HepG2 (cell line): ENCODE measurements around the gene TRUB1.

ENCODE experiments used
- EP300 ChIP-seq, 3 experiments: sonication (generic) in 1 of 3; formaldehyde crosslinking in 1 of 3; IDR thresholded peaks; 2 replicates each; pipeline versions ENCODE4 v1.5.1 to v1.6.1; 2011 to 2020; ENCODE audit warnings: low read depth in 2 of 3, low read length in 2 of 3, borderline replicate concordance in 1 of 3, improper control_type of control experiment in 1 of 3, mild to moderate bottlenecking in 1 of 3, missing genetic modification reagents in 1 of 3, moderate library complexity in 1 of 3
- HDAC6 ChIP-seq: fragments of 200-600 bp; sonication (generic); IDR thresholded peaks from 2 replicates; pipeline ENCODE4 v1.7.0; 2017; ENCODE audit warnings: mild to moderate bottlenecking, antibody characterized with exemption, low read length, low read depth
- POLR2A ChIP-seq, 2 experiments: IDR thresholded peaks; 2 replicates each; pipeline ENCODE4 v1.6.1; 2011; ENCODE audit warnings: low read depth in 2 of 2, low read length in 2 of 2, mild to moderate bottlenecking in 1 of 2, moderate library complexity in 1 of 2; ENCODE audit not compliant: insufficient read depth in 1 of 2
- RAD51 ChIP-seq: fragments of 450-650 bp; IDR thresholded peaks from 2 replicates; pipeline ENCODE4 v1.6.1; 2016; ENCODE audit warnings: borderline replicate concordance

DNA sequence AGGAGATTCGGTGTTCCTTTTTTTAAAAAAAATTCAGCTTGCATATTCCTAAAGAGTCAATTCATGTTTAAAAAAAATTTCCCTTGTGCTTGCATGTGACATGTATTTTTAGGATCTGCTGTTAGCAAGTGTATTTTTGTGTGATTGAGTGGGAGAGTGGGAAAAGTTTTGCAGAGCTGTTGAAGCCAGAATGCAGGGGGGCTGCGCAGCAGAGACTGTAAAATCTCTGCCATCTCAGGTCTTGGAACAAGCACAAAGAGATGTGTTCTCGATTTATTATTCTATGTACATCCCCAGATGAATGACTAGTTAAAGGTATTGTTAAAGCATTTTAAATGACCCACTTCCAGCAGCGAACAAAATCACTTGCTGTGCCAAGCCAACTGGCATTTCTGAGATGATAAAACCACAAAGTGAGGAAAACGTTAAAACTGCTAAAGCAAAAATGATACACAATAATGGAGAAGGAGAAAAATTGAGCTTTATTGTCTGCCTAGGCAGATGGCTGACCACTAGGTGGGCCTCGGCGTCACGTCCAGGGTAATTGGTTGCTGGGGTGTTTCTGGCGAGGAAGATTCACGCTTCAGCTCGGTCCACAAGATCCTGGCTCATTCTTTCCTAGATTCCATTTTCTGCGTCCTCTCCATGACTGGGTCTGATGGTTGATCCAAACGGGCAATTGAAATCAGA, 88.2 kb downstream of the TRUB1 start:
- TF ChIP-seq HDAC6 (no peak), POLR2A (IDR thresholded peaks at IDR 0.05; ENCODE audit: insufficient read depth in 1 of 2, low read depth in 2 of 2, low read length in 2 of 2) (no peak), EP300 (IDR thresholded peaks at IDR 0.05; ENCODE audit: low read depth in 2 of 2, low read length in 2 of 2) (no peak), EP300 (CRISPR knock-in tag; IDR thresholded peaks at IDR 0.05; ENCODE audit: borderline replicate concordance) (no peak), RAD51 (no peak)
